ENCODE measurements around the gene RBM41.

- TF ChIP-seq CTCF (conservative IDR thresholded peaks at IDR 0.05) (no peak), EZH2 (IDR thresholded peaks at IDR 0.05; ENCODE audit: low read depth) (no peak)
Observed at GRCh38 chrX:107119283-107119682, 661 bp upstream of the RBM41 start.

Measured in PC-9 (cell line).